ENCODE results near the gene HIPK4. TPM values are rescaled to one million over a fixed set of nuclear protein-coding genes. Genes with fewer than 3 reads are reported as not detected.

Gene HIPK4
- total RNA-seq, 1 donor from 2014 or later, result 0.07 TPM

- peaks cover 7% of the 10 kb centered on the region for H3K36me3 Mint-ChIP-seq (ENCODE audit: low read depth)
- H3K9me3 Mint-ChIP-seq, result no peaks in the 10 kb centered on the region
- no peak overlapping the region for H3K27ac Mint-ChIP-seq
- peaks cover 12% of the 10 kb centered on the region for H3K4me1 Mint-ChIP-seq (ENCODE audit: low read depth)
- no peak for DNase-seq (ENCODE audit: low spot score)
- no peaks in the 10 kb centered on the region for H3K27me3 Mint-ChIP-seq (ENCODE audit: low read depth)
- intact Hi-C loops (cut with micrococcal nuclease), result no loop called here
- peak overlapping the region; percentile 63 for H3K4me3 Mint-ChIP-seq (ENCODE audit: low read depth)
Observed at GRCh38 chr19:40365010-40365409, 25.0 kb downstream of the HIPK4 start.

- H3K4me1 Mint-ChIP-seq (ENCODE audit: low read depth), result peaks cover 12% of the 10 kb centered on the region
Observed at GRCh38 chr19:40363069-40363468, 26.9 kb downstream of the HIPK4 start.

GRCh38 chr19:40362160-40362559 lies 27.8 kb downstream of the HIPK4 start:
- Mint-ChIP-seq H3K4me1 (ENCODE audit: low read depth) (peaks cover 14% of the 10 kb centered on the region), H3K27me3 (ENCODE audit: low read depth) (no peaks in the 10 kb centered on the region), H3K27ac (no peak overlapping the region), H3K4me3 (ENCODE audit: low read depth) (no peak overlapping the region), H3K9me3 (no peaks in the 10 kb centered on the region), H3K36me3 (ENCODE audit: low read depth) (peaks cover 7% of the 10 kb centered on the region)
- intact Hi-C loops (cut with micrococcal nuclease), result no loop called here
- no peak for DNase-seq (ENCODE audit: low spot score)

More at GRCh38 chr19:40363069-40363468, 26.9 kb downstream of the HIPK4 start:
- Mint-ChIP-seq H3K27me3 (ENCODE audit: low read depth) (no peaks in the 10 kb centered on the region), H3K36me3 (ENCODE audit: low read depth) (peaks cover 7% of the 10 kb centered on the region), H3K4me3 (ENCODE audit: low read depth) (no peak overlapping the region), H3K27ac (peak overlapping the region; percentile 10), H3K9me3 (no peaks in the 10 kb centered on the region)
- intact Hi-C loops (cut with micrococcal nuclease), result no loop called here
- DNase-seq (ENCODE audit: low spot score), result no peak

- H3K4me1 Mint-ChIP-seq (ENCODE audit: low read depth), result peaks cover 16% of the 10 kb centered on the region
Observed at GRCh38 chr19:40360708-40361241, 29.2 kb downstream of the HIPK4 start.

GRCh38 chr19:40360020-40360707 lies 29.8 kb downstream of the HIPK4 start:
- intact Hi-C loops (cut with micrococcal nuclease), result no loop called here
- DNase-seq (ENCODE audit: low spot score), result no peak
- Mint-ChIP-seq H3K9me3 (no peaks in the 10 kb centered on the region), H3K4me3 (ENCODE audit: low read depth) (no peak overlapping the region), H3K4me1 (ENCODE audit: low read depth) (peaks cover 14% of the 10 kb centered on the region), H3K27me3 (ENCODE audit: low read depth) (no peaks in the 10 kb centered on the region), H3K36me3 (ENCODE audit: low read depth) (peaks cover 2% of the 10 kb centered on the region), H3K27ac (no peak overlapping the region)

More at GRCh38 chr19:40360708-40361241, 29.2 kb downstream of the HIPK4 start:
- no peaks in the 10 kb centered on the region for H3K27me3 Mint-ChIP-seq (ENCODE audit: low read depth)
- no peak overlapping the region for H3K4me3 Mint-ChIP-seq (ENCODE audit: low read depth)
- no peak for DNase-seq (ENCODE audit: low spot score)
- H3K27ac Mint-ChIP-seq, result no peak overlapping the region
- H3K9me3 Mint-ChIP-seq, result no peaks in the 10 kb centered on the region
- intact Hi-C loops (cut with micrococcal nuclease), result no loop called here
- H3K36me3 Mint-ChIP-seq (ENCODE audit: low read depth), result peaks cover 2% of the 10 kb centered on the region

- peaks cover 10% of the 10 kb centered on the region for H3K4me1 Mint-ChIP-seq (ENCODE audit: low read depth)
- H3K27me3 Mint-ChIP-seq (ENCODE audit: low read depth), result no peaks in the 10 kb centered on the region
- H3K9me3 Mint-ChIP-seq, result no peaks in the 10 kb centered on the region
- no peak for DNase-seq (ENCODE audit: low spot score)
- H3K27ac Mint-ChIP-seq, result no peak overlapping the region
- no peaks in the 10 kb centered on the region for H3K36me3 Mint-ChIP-seq (ENCODE audit: low read depth)
- intact Hi-C loops (cut with micrococcal nuclease), result no loop called here
- no peak overlapping the region for H3K4me3 Mint-ChIP-seq (ENCODE audit: low read depth)
Observed at GRCh38 chr19:40358773-40359172, 31.2 kb downstream of the HIPK4 start.

GRCh38 chr19:40357640-40358039 lies 32.3 kb downstream of the HIPK4 start:
- no peaks in the 10 kb centered on the region for H3K36me3 Mint-ChIP-seq (ENCODE audit: low read depth)
- no peaks in the 10 kb centered on the region for H3K27me3 Mint-ChIP-seq (ENCODE audit: low read depth)
- no peak for DNase-seq (ENCODE audit: low spot score)
- H3K9me3 Mint-ChIP-seq, result no peaks in the 10 kb centered on the region
- intact Hi-C loops (cut with micrococcal nuclease), result no loop called here
- H3K4me3 Mint-ChIP-seq (ENCODE audit: low read depth), result no peak overlapping the region
- H3K4me1 Mint-ChIP-seq (ENCODE audit: low read depth), result peaks cover 7% of the 10 kb centered on the region
- H3K27ac Mint-ChIP-seq, result no peak overlapping the region

- no peaks in the 10 kb centered on the region for H3K27me3 Mint-ChIP-seq (ENCODE audit: low read depth)
- no peak overlapping the region for H3K4me3 Mint-ChIP-seq (ENCODE audit: low read depth)
- intact Hi-C loops (cut with micrococcal nuclease), result no loop called here
- H3K36me3 Mint-ChIP-seq (ENCODE audit: low read depth), result no peaks in the 10 kb centered on the region
- H3K27ac Mint-ChIP-seq, result no peak overlapping the region
- H3K9me3 Mint-ChIP-seq, result no peaks in the 10 kb centered on the region
- peaks cover 5% of the 10 kb centered on the region for H3K4me1 Mint-ChIP-seq (ENCODE audit: low read depth)
- DNase-seq (ENCODE audit: low spot score), result no peak
Observed at GRCh38 chr19:40356681-40357595, 33.0 kb downstream of the HIPK4 start.

- Mint-ChIP-seq H3K36me3 (ENCODE audit: low read depth) (no peaks in the 10 kb centered on the region), H3K27me3 (ENCODE audit: low read depth) (no peaks in the 10 kb centered on the region), H3K4me3 (ENCODE audit: low read depth) (no peak overlapping the region), H3K4me1 (ENCODE audit: low read depth) (peaks cover 5% of the 10 kb centered on the region), H3K9me3 (no peaks in the 10 kb centered on the region), H3K27ac (no peak overlapping the region)
- DNase-seq (ENCODE audit: low spot score), result no peak
- intact Hi-C loops (cut with micrococcal nuclease), result no loop called here
Observed at GRCh38 chr19:40355975-40356680, 33.9 kb downstream of the HIPK4 start.

- Mint-ChIP-seq H3K27ac (peak overlapping the region; percentile 90), H3K4me1 (ENCODE audit: low read depth) (peaks cover 16% of the 10 kb centered on the region), H3K36me3 (ENCODE audit: low read depth) (peaks cover 4% of the 10 kb centered on the region), H3K27me3 (ENCODE audit: low read depth) (no peaks in the 10 kb centered on the region), H3K4me3 (ENCODE audit: low read depth) (peak overlapping the region; percentile 99), H3K9me3 (no peaks in the 10 kb centered on the region)
- intact Hi-C loops (cut with micrococcal nuclease), result loop anchor here (1.0 kb wide), 1 partner anchor 180 kb away; no protein-coding TSS in a partner anchor
- no peak for DNase-seq (ENCODE audit: low spot score)
Observed at GRCh38 chr19:40348961-40349507, 40.9 kb downstream of the HIPK4 start.

GRCh38 chr19:40348125-40348913 lies 41.7 kb downstream of the HIPK4 start, which contains the start of the genes C19orf47 and PLD3:
Gene C19orf47, minus strand, starts transcription at chr19:40348397. Its CDS starts 6,540 bp downstream, at chr19:40341857.
Gene PLD3, plus strand, starts transcription at chr19:40348695. Its CDS starts 17,789 bp downstream, at chr19:40366484.
- DNase-seq (ENCODE audit: low spot score), result peak; percentile 99
- intact Hi-C loops (cut with micrococcal nuclease), result loop anchor here (1.0 kb wide), 1 partner anchor 181 kb away; no protein-coding TSS in a partner anchor
- peak within 1 kb of the TSS; percentile 99 for H3K4me3 Mint-ChIP-seq (ENCODE audit: low read depth)

More at GRCh38 chr19:40348125-40348913, 41.7 kb downstream of the HIPK4 start, which contains the start of the genes C19orf47 and PLD3:
- Mint-ChIP-seq H3K36me3 (ENCODE audit: low read depth) (peaks cover 4% of the 10 kb centered on the region), H3K4me1 (ENCODE audit: low read depth) (peaks cover 16% of the 10 kb centered on the region), H3K9me3 (no peaks in the 10 kb centered on the region), H3K27me3 (ENCODE audit: low read depth) (no peaks in the 10 kb centered on the region), H3K27ac (peak within 1 kb of the TSS; percentile 90)

Measured in activated T-helper 2 cell treated with anti-CD3 and anti-CD28 coated beads, Interferon-gamma antibody, Interleukin-2, Interleukin-4, amounts not matched to agents 10 μg/mL and 5 μg/mL and 100 μg/mL, durations not matched to agents 14 hours and 24 hours and 36 hours (primary cell).